GM12873 (cell line): ENCODE measurements around the gene RSPH10B2.
"Not testable (repeated sequence)": the region's sequence is repeated elsewhere in the genome, so short reads cannot be mapped to it uniquely, and the experiment has no call there.

Source experiments
- TF ChIP-seq, protein P1 (sequence below): IDR thresholded peaks from 2 replicates; pipeline ENCODE4 v1.5.1; 2012; ENCODE audit warnings: low read depth, mild to moderate bottlenecking, moderate library complexity, low read length, control low read depth; ENCODE audit not compliant: insufficient read depth; ENCODE audit errors: missing control alignments

Gene RSPH10B2

DNA sequence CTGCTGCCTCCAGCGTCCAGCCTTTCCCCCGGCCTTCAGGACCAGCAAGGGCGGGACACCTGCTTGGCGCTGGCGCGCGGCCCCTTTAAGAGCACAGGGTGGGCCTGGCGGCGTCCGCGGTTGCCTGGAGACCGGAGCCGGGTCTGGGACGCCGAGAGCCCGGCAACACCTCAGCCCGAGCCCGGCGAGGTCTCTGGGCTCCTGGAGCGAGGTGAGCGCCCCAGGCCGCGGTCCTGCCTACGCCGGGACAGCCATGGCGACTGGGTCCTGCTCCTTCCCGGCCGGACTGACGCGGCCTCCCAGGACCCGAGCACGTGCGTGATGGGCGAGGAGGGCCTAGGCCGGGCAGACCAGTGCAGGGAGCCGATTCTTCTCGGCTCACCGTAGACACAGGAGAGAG is at the start of gene RSPH10B2:
Gene RSPH10B2, plus strand, starts transcription at position 140 of the 400 bp plus-strand sequence. CDS start 3,575 bp downstream, outside the sequence.
- TF ChIP-seq, protein P1, sequence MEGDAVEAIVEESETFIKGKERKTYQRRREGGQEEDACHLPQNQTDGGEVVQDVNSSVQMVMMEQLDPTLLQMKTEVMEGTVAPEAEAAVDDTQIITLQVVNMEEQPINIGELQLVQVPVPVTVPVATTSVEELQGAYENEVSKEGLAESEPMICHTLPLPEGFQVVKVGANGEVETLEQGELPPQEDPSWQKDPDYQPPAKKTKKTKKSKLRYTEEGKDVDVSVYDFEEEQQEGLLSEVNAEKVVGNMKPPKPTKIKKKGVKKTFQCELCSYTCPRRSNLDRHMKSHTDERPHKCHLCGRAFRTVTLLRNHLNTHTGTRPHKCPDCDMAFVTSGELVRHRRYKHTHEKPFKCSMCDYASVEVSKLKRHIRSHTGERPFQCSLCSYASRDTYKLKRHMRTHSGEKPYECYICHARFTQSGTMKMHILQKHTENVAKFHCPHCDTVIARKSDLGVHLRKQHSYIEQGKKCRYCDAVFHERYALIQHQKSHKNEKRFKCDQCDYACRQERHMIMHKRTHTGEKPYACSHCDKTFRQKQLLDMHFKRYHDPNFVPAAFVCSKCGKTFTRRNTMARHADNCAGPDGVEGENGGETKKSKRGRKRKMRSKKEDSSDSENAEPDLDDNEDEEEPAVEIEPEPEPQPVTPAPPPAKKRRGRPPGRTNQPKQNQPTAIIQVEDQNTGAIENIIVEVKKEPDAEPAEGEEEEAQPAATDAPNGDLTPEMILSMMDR: not testable (repeated sequence)

DNA sequence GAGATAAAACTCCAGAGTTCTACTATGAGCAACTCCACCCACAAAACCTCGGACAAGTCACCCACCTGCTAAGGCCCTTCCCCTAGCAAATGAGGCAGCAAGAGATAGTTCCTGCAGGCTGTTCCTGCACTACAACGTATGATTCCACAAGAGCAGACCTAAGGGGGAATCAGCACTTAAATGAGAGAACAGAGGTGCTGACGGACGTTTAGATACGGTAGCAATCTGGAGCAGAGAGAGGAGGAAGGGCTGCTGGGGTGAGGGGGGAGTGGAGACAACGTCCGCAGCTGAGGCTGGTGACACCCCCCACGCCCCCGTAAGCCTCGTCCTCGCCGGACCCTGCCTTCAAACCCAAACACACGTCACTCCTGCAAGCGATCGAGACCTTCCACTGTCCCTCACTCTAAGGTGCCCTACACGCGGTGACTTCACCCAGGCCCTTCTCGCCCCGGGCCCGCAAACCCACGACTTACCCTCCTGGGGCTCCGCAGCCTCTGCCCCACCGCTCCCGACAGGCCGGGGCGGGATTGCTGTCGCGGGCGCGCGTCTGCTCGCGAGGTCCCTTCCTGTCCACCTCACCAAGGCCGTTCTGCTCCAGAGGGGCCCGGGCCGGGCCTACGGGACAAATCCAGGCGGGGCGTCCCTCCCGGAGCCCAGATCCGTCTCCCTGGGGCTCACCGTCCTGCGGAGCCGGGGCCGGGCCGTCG is 47.8 kb upstream of the RSPH10B2 start:
- TF ChIP-seq, protein P1: no peak

DNA sequence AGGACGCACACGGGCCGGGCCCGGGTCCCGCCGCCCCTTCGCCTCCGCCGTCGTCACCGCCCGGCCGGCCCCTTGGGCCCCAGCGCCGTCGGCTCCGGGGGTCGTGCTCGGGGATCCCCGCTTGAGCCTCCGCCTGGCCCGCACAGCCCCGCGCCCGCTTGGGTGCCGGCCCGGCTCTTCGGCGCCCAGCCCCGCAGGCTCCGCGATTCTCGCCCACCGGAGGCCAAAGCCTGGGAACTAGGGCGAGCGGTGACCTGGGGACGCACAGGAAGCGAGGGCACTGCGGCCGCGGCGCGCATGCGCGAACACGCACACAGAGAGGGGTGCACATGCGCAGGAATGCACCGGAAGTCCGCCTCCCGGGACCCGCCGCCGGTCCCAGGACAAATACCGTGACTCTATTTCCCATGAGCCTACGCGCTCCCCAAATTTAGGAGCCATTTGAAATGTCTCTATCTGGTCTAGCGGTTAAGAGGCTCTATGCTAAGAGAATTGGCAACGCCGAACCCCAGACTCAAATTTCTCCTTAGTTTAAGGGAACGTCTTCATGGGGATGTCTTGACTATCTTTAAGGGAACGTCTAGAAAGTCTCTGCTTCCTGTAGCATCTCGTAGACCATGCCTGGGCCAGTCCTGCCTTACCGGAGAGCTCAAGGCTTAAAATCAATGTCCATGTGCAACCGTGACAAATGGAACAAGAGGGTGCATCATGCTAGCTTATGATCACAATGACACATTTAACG is 47.1 kb upstream of the RSPH10B2 start, which contains the start of gene ZNF12:
Gene ZNF12, minus strand, starts transcription at position 282 of the 742 bp plus-strand sequence. CDS start 1,774 bp downstream, outside the sequence.
- TF ChIP-seq, protein P1: no peak

- TF ChIP-seq, protein P1: no peak
Observed at GRCh38 chr7:6708304-6708703, 45.6 kb upstream of the RSPH10B2 start.

DNA sequence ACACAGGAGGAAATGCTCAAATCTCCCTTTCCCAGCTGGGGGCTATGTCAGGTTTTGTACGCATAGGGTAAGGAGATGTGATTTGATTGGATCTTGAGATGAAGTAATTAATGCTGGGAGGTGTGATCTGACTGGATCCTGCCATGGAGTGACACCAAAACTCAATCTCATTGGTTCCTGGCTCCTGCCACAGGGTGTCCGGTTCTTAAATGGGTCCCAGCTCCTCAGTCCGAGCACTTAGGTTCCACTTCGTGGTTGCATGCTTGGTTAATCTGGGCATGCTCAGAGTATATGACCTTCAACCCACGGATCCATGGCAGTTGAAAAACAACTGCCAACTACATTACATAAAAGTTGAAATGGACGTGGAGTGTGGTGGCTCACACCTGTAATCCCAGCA is 44.1 kb upstream of the RSPH10B2 start:
- TF ChIP-seq, protein P1: no peak

GRCh38 chr7:6714360-6714759 is 39.5 kb upstream of the RSPH10B2 start:
- TF ChIP-seq, protein P1: no peak

DNA sequence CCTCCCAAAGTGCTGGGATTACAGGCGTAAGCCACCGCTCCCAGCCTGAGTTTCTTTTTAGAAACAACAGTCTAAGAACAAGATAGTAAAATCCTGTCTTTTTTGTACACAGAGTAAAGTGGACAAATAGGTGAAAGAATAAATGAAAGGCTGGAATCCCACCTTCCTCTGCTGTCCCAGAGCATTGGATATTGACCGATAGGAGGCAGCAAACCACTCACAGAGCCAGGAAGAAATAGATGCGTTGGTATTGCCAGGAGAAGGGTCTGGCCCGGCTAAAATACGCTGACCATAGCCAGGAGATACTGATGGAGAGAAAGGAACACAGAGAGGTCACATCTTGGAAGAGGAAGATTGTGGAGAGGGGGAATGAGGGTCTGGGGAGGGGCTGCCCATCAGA is 35.8 kb upstream of the RSPH10B2 start:
- TF ChIP-seq, protein P1: peak; percentile 36
